COR-L47 (cell line): Measurements from ENCODE around the gene MTARC1.

ENCODE experiments used
- DNase-seq: peaks from one replicate; lab custom pipeline; 2025; lab: John Stamatoyannopoulos, UW

Gene MTARC1

DNA sequence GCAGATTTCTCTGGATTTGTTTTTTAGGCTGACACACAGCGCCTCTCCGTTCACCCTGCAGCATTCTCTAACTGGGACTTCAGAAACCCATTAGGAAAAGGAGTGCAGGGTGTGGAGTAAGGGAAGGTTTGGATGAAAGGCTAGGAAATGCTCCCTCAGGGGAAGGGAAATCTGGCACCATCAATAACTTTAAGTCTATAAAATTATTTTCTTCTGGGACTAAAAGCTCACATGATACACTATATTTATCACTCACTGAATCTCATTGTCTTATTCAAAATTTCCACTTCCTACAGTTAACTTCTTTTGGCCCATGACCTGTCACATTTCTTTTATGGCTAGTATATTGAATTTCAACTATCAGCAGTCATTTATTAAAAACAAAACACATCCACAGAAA is 46.7 kb downstream of the MTARC1 start:
- no peak for DNase-seq

DNA sequence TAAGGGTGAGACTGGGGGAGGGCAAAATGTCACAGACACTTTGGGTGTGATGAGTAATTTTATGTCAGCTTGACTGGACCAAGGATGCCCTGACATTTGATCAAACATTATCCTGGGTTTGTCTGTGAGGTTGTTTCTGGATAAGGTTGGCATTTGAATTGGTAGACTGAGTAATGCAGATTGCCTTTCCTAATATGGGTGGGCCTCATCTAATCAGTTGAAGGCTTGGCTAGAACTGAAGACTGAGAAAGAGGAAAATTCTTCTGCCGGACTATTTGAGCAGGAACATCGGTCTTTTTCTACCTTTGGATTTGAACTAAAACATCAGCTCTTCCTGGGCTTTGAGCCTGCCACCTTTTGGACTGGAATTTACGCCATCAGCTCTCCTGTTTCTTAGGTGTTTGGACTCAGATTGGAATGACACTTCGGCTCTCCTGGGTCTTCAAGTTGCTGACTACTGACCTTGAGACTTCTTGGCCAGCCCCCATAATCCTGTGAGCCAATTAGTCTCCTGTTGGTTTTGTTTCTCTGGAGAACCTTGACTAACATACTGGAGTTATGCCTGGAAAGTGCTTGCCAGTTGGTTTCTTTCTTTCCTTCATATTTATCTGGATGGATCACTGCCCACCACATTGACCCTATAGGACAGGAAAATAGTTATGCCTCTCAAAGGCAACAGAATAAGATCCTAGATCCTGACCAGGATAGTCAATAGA is 47.6 kb downstream of the MTARC1 start:
- no peak for DNase-seq
